ENCODE results near the gene CHCHD1. TPM values are rescaled to one million over a fixed set of nuclear protein-coding genes. Genes with fewer than 3 reads are reported as not detected.

The CHCHD1 gene
- total RNA-seq, 1 experiment from 2014 or later = 44.1 TPM

- H2AFZ ChIP-seq = no peak overlapping the region
- TSS peak; percentile 3 for BruUV-seq (replicated peaks)
- peaks cover 10% of the 10 kb centered on the region; the same call in 1 of the 2 replicates for H4K20me1 ChIP-seq (ENCODE audit: insufficient read depth)
- TF ChIP-seq CTCF (conservative IDR thresholded peaks at IDR 0.05) = no peak
- TF ChIP-seq EZH2 (IDR thresholded peaks at IDR 0.05; ENCODE audit: low read depth) = no peak
- peaks cover 30% of the 10 kb centered on the region for H3F3A ChIP-seq (ENCODE audit: insufficient read depth, low read depth)
- H3K27me3 ChIP-seq (ENCODE audit: insufficient read depth, low read depth) = no peaks in the 10 kb centered on the region
- ChIA-PET CTCF (no interaction called here), POLR2A (ENCODE audit: unreplicated experiment) (interaction anchor here (0.6 to 0.9 kb wide), 2 partner anchors 10 to 234 kb away, joined by 3 to 4 read pairs; partner anchors contain the start of gene CHCHD1)
- H3K4me2 ChIP-seq = peak overlapping the region; percentile 69
- H3K27ac ChIP-seq = no peak overlapping the region
- H3K9me2 ChIP-seq (ENCODE audit: insufficient read depth) = no peaks in the 10 kb centered on the region
- H3K4me3 ChIP-seq = peak overlapping the region; percentile 52; the same call in 1 of the 2 replicates
- peak in 1 of 2 experiments; percentile 57 for DNase-seq
- peaks cover 7% of the 10 kb centered on the region for H3K4me1 ChIP-seq (replicated peaks; ENCODE audit: insufficient read depth)
- no peaks in the 10 kb centered on the region; the same call in 1 of the 2 replicates for H3K79me2 ChIP-seq (ENCODE audit: low read depth)
- no peaks in the 10 kb centered on the region for H3K9me3 ChIP-seq (ENCODE audit: insufficient read depth, low read depth)
- intact Hi-C loops (cut with micrococcal nuclease; ENCODE audit: unreplicated experiment) = no loop called here
- peaks cover 38% of the 10 kb centered on the region for H3K36me3 ChIP-seq (ENCODE audit: low read depth)
Measured at GRCh38 chr10:73771722-73772280, 10.0 kb upstream of the CHCHD1 start.

DNA sequence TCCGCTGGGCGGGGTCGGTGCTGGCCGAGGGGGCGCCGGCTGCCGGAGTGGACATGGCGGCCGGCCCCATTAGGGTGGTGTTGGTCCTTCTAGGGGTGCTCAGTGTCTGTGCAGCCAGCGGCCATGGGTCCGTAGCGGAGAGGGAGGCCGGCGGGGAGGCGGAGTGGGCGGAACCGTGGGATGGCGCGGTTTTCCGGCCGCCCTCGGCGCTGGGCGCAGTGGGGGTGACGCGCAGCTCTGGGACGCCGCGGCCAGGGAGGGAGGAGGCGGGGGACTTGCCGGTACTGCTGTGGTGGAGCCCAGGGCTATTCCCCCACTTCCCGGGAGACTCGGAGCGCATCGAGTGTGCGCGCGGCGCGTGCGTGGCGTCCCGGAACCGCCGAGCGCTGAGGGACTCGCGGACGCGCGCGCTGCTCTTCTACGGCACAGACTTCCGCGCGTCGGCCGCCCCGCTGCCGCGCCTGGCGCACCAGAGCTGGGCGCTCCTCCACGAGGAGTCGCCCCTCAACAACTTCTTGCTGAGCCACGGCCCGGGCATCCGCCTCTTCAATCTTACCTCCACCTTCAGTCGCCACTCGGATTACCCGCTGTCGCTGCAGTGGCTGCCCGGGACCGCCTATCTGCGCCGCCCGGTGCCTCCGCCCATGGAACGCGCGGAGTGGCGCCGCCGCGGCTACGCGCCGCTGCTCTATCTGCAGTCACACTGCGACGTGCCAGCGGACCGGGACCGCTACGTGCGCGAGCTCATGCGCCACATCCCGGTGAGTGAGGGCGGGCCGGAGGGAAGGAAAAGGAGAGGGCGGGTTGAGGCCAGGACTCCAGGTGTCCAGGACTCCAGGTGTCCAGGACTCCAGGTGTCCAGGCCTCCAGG, 9.3 kb upstream of the CHCHD1 start:
- no TSS peak for BruUV-seq (replicated peaks)
- peaks cover 9% of the 10 kb centered on the region; the same call in 1 of the 2 replicates for H4K20me1 ChIP-seq (ENCODE audit: insufficient read depth)
- H3K9me3 ChIP-seq (ENCODE audit: insufficient read depth, low read depth) = no peaks in the 10 kb centered on the region
- CTCF ChIA-PET = interaction anchor here (0.8 kb wide), 1 partner anchor 11 kb away, joined by 4 read pairs; no protein-coding TSS in a partner anchor
- H3K9me2 ChIP-seq (ENCODE audit: insufficient read depth) = no peaks in the 10 kb centered on the region
- intact Hi-C loops (cut with micrococcal nuclease; ENCODE audit: unreplicated experiment) = no loop called here
- H3K79me2 ChIP-seq (ENCODE audit: low read depth) = no peaks in the 10 kb centered on the region; the same call in 1 of the 2 replicates
- POLR2A ChIA-PET (ENCODE audit: unreplicated experiment) = interaction anchor here (0.5 to 0.9 kb wide), 5 partner anchors 10 to 235 kb away, joined by 3 to 6 read pairs (median 4); partner anchors contain the start of gene CHCHD1
- TF ChIP-seq EZH2 (IDR thresholded peaks at IDR 0.05; ENCODE audit: low read depth) (no peak), CTCF (conservative IDR thresholded peaks at IDR 0.05) (no peak)
- peak overlapping the region; percentile 52; the same call in 1 of the 2 replicates for H3K4me3 ChIP-seq
- peaks cover 7% of the 10 kb centered on the region for H3K4me1 ChIP-seq (replicated peaks; ENCODE audit: insufficient read depth)
- no peaks in the 10 kb centered on the region for H3K27me3 ChIP-seq (ENCODE audit: insufficient read depth, low read depth)
- H3K4me2 ChIP-seq = peak overlapping the region; percentile 69
- peak in 1 of 2 experiments; percentile 68 for DNase-seq
- peaks cover 36% of the 10 kb centered on the region for H3K36me3 ChIP-seq (ENCODE audit: low read depth)
- 0 out of 2 replicates have a peak overlapping the region, but pooled peaks have one; percentile 22 for H3K27ac ChIP-seq
- H2AFZ ChIP-seq = no peak overlapping the region
- peaks cover 30% of the 10 kb centered on the region for H3F3A ChIP-seq (ENCODE audit: insufficient read depth, low read depth)

DNA sequence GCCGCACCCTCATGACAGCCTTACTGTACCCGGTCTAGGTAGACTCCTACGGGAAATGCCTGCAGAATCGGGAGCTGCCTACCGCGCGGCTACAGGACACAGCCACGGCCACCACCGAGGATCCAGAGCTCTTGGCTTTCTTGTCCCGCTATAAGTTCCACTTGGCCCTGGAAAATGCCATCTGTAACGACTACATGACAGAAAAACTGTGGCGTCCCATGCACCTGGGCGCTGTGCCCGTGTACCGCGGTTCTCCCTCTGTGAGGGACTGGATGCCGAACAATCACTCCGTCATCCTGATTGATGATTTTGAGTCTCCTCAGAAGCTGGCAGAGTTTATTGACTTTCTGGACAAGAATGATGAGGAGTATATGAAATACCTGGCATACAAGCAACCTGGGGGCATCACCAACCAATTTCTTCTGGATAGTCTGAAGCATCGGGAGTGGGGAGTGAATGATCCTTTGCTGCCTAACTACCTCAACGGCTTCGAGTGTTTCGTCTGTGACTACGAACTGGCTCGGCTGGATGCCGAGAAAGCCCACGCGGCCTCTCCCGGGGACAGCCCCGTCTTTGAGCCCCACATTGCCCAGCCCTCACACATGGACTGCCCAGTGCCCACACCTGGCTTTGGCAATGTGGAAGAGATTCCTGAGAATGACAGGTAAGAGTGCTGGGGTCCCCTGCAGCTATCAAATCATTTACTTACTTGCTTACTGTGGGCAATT, 8.5 kb upstream of the CHCHD1 start:
- H3K27me3 ChIP-seq (ENCODE audit: insufficient read depth, low read depth) = no peaks in the 10 kb centered on the region
- BruUV-seq (replicated peaks) = TSS peak; percentile 29
- POLR2A ChIA-PET (ENCODE audit: unreplicated experiment) = interaction anchor here (0.6 to 0.7 kb wide), 2 partner anchors 106 to 237 kb away, joined by 3 read pairs; no protein-coding TSS in a partner anchor
- peaks cover 30% of the 10 kb centered on the region for H3K36me3 ChIP-seq (ENCODE audit: low read depth)
- peak overlapping the region; percentile 69 for H3K4me2 ChIP-seq
- DNase-seq = no peak
- intact Hi-C loops (cut with micrococcal nuclease; ENCODE audit: unreplicated experiment) = no loop called here
- TF ChIP-seq EZH2 (IDR thresholded peaks at IDR 0.05; ENCODE audit: low read depth) = no peak
- TF ChIP-seq CTCF (conservative IDR thresholded peaks at IDR 0.05) = no peak
- H3K4me1 ChIP-seq (replicated peaks; ENCODE audit: insufficient read depth) = peaks cover 7% of the 10 kb centered on the region
- H3F3A ChIP-seq (ENCODE audit: insufficient read depth, low read depth) = peaks cover 30% of the 10 kb centered on the region
- no peaks in the 10 kb centered on the region; the same call in 1 of the 2 replicates for H3K79me2 ChIP-seq (ENCODE audit: low read depth)
- H3K9me2 ChIP-seq (ENCODE audit: insufficient read depth) = no peaks in the 10 kb centered on the region
- CTCF ChIA-PET = interaction anchor here (0.7 to 1.3 kb wide), 3 partner anchors 10 to 307 kb away, joined by 3 to 4 read pairs (median 3); no protein-coding TSS in a partner anchor
- H3K9me3 ChIP-seq (ENCODE audit: insufficient read depth, low read depth) = no peaks in the 10 kb centered on the region
- H4K20me1 ChIP-seq (ENCODE audit: insufficient read depth) = peaks cover 9% of the 10 kb centered on the region; the same call in 1 of the 2 replicates
- no peak overlapping the region for H3K27ac ChIP-seq
- H3K4me3 ChIP-seq = peak overlapping the region; percentile 52; the same call in 1 of the 2 replicates
- no peak overlapping the region for H2AFZ ChIP-seq
